GM12801 (cell line): Measurements from ENCODE around the gene OLA1.

Source experiments
- CTCF ChIP-seq: IDR thresholded peaks from one replicate; pipeline ENCODE4 v1.5.1; 2011; ENCODE audit warnings: control low read depth; ENCODE audit not compliant: insufficient read length; ENCODE audit errors: extremely low read depth

OLA1 gene

GRCh38 chr2:174224125-174224524 lies 24.2 kb downstream of the OLA1 start:
- no peak for TF ChIP-seq CTCF

- TF ChIP-seq CTCF: no peak
These were observed 24.9 kb downstream of the OLA1 start for GRCh38 chr2:174223388-174223787.

GRCh38 chr2:174222154-174222553 lies 26.2 kb downstream of the OLA1 start:
- TF ChIP-seq CTCF: no peak

- TF ChIP-seq CTCF: no peak
These were observed 29.0 kb downstream of the OLA1 start for GRCh38 chr2:174219321-174219720.

GRCh38 chr2:174218773-174219172 lies 29.6 kb downstream of the OLA1 start:
- no peak for TF ChIP-seq CTCF

GRCh38 chr2:174217869-174218268 lies 30.5 kb downstream of the OLA1 start:
- no peak for TF ChIP-seq CTCF

GRCh38 chr2:174211954-174212353 lies 36.4 kb downstream of the OLA1 start:
- TF ChIP-seq CTCF: no peak

- no peak for TF ChIP-seq CTCF
These were observed 37.5 kb downstream of the OLA1 start for GRCh38 chr2:174210862-174211261.
